PC-9 (cell line): ENCODE measurements around the gene KCNE2. TPM values are rescaled to one million over a fixed set of nuclear protein-coding genes. Genes with fewer than 3 reads are reported as not detected.

Experiments
- BruUV-seq: library from RNA; stranded (reverse); fragments of 400-500 nt; replicated peaks from 2 replicates; lab custom pipeline; 2021; lab: Mats Ljungman, UMichigan
- CTCF ChIA-PET: fragments of 300-600 bp; sonication (Branson Sonifier 250); formaldehyde crosslinking; loops from one replicate; lab custom pipeline; 2022; ENCODE audit warnings: antibody characterized with exemption; lab: Charles Lee
- POLR2A ChIA-PET: fragments of 300-600 bp; sonication (Branson Sonifier 250); formaldehyde crosslinking; loops from one replicate; lab custom pipeline; 2022; ENCODE audit warnings: antibody characterized with exemption; ENCODE audit not compliant: unreplicated experiment; lab: Charles Lee
- DNase-seq, 2 experiments: peaks; one replicate each; pipeline versions ENCODE4 v3.0.0 to v3.0.0-alpha.2; 2015 to 2022; ENCODE audit warnings: mixed read lengths in 1 of 2
- H2AFZ ChIP-seq: fragments of 200-600 bp; sonication (generic); 2 replicates; pipeline ENCODE4 v1.8.1; 2017; ENCODE audit warnings: antibody characterized with exemption
- H3F3A ChIP-seq: fragments of 200-600 bp; sonication (generic); 2 replicates; pipeline ENCODE4 v1.8.1; 2017; ENCODE audit warnings: antibody characterized with exemption, mild to moderate bottlenecking, low read depth; ENCODE audit not compliant: insufficient read depth
- H3K27ac ChIP-seq: fragments of 200-600 bp; sonication (generic); 2 replicates; pipeline ENCODE4 v1.6.1; 2016; ENCODE audit warnings: mixed run types
- H3K27me3 ChIP-seq: fragments of 200-600 bp; sonication (generic); 2 replicates; pipeline ENCODE4 v1.6.1; 2016; ENCODE audit warnings: low read depth, mixed run types; ENCODE audit not compliant: insufficient read depth
- H3K36me3 ChIP-seq: fragments of 200-600 bp; sonication (generic); 2 replicates; pipeline ENCODE4 v1.6.1; 2016; ENCODE audit warnings: low read depth, mixed run types
- H3K4me1 ChIP-seq: fragments of 200-600 bp; sonication (generic); replicated peaks from 2 replicates; pipeline ENCODE4 v1.6.1; 2016; ENCODE audit warnings: mixed run types; ENCODE audit not compliant: insufficient read depth
- H3K4me2 ChIP-seq: fragments of 200-600 bp; sonication (generic); 2 replicates; pipeline ENCODE4 v1.6.1; 2017; ENCODE audit warnings: mixed run types
- H3K4me3 ChIP-seq: fragments of 200-600 bp; sonication (generic); 2 replicates; pipeline ENCODE4 v1.6.1; 2016; ENCODE audit warnings: mixed run types
- H3K79me2 ChIP-seq: fragments of 200-600 bp; sonication (generic); 2 replicates; pipeline ENCODE4 v1.6.1; 2017; ENCODE audit warnings: low read depth, mixed run types
- H3K9me2 ChIP-seq: fragments of 200-600 bp; sonication (generic); 2 replicates; pipeline ENCODE4 v1.8.1; 2017; ENCODE audit warnings: mild to moderate bottlenecking; ENCODE audit not compliant: insufficient read depth
- H3K9me3 ChIP-seq: fragments of 200-600 bp; sonication (generic); 2 replicates; pipeline ENCODE4 v1.8.1; 2016; ENCODE audit warnings: low read depth; ENCODE audit not compliant: insufficient read depth
- H4K20me1 ChIP-seq: fragments of 200-600 bp; sonication (generic); 2 replicates; pipeline ENCODE4 v1.8.1; 2017; ENCODE audit not compliant: insufficient read depth
- EZH2 ChIP-seq: fragments of 200-600 bp; sonication (generic); IDR thresholded peaks from 2 replicates; pipeline ENCODE4 v1.8.0; 2017; ENCODE audit warnings: antibody characterized with exemption, low read depth
- intact Hi-C: fragments of 100-400 bp; cut with micrococcal nuclease; formaldehyde crosslinking; loops from one replicate; pipeline ENCODE4 v1.10.0; 2022; ENCODE audit not compliant: unreplicated experiment
- total RNA-seq: library from RNA; stranded (reverse); gene quantifications from 2 replicates; pipeline ENCODE4 v1.2.3, GENCODE V29; 2021
- TF ChIP-seq, protein P1 (sequence below): fragments of 200-600 bp; sonication (generic); conservative IDR thresholded peaks from 2 replicates; pipeline ENCODE4 v1.6.1; 2017; ENCODE audit warnings: mixed run types, antibody characterized with exemption, mild to moderate bottlenecking, moderate library complexity

KCNE2 gene
- total RNA-seq, 1 experiment from 2014 or later: not detected

DNA sequence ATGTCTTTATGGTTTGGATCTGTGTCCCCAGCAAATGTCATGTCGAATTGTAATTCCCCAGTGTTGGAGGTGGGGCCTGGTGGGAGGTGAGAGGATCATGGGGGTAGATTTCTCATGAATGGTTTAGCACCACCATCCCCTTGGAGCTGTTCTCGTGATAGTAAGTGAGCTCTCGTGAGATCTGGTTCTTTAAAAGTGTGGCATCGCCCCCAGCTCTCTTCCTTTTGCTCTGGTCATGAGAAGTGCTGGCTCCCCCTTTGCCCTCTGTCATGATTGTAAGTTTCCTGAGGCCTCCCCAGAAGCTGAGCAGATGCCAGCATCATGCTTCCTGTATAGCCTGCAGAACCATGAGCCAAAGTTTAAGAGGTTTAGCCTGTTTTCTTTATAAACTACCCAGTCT is 11.2 kb upstream of the KCNE2 start:
- Histone ChIP-seq H3K4me1 (no peaks in the 10 kb centered on the region), H3K27me3 (no peaks in the 10 kb centered on the region), H3K27ac (no peak overlapping the region), H2AFZ (no peak overlapping the region), H4K20me1 (no peaks in the 10 kb centered on the region), H3K9me3 (no peaks in the 10 kb centered on the region), H3K36me3 (no peaks in the 10 kb centered on the region), H3F3A (no peaks in the 10 kb centered on the region), H3K79me2 (no peaks in the 10 kb centered on the region), H3K4me2 (no peak overlapping the region), H3K4me3 (no peak overlapping the region), H3K9me2 (no peaks in the 10 kb centered on the region)
- intact Hi-C loops: no loop called here
- ChIA-PET CTCF (no interaction called here), POLR2A (no interaction called here)
- TF ChIP-seq, protein P1, sequence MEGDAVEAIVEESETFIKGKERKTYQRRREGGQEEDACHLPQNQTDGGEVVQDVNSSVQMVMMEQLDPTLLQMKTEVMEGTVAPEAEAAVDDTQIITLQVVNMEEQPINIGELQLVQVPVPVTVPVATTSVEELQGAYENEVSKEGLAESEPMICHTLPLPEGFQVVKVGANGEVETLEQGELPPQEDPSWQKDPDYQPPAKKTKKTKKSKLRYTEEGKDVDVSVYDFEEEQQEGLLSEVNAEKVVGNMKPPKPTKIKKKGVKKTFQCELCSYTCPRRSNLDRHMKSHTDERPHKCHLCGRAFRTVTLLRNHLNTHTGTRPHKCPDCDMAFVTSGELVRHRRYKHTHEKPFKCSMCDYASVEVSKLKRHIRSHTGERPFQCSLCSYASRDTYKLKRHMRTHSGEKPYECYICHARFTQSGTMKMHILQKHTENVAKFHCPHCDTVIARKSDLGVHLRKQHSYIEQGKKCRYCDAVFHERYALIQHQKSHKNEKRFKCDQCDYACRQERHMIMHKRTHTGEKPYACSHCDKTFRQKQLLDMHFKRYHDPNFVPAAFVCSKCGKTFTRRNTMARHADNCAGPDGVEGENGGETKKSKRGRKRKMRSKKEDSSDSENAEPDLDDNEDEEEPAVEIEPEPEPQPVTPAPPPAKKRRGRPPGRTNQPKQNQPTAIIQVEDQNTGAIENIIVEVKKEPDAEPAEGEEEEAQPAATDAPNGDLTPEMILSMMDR: no peak
- no peak for TF ChIP-seq EZH2
- no TSS peak for BruUV-seq
- DNase-seq: no peak

DNA sequence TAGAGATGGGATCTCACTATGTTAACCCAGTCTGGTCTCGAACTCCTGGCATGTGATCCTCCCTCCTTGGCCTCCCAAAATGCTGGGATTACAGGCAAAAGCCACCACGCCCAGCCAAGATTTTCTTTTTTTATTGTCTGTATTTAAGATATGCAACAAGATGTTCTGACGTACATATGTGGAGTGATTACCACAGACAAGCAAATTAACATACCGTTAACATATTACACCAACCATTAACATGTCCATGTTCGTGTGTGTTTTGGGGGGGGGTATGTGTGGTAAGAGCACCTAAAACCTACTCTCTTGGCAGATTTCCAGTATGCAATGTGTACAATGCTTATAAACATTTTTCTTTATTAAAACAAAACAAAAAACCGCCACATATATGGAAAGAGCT is 10.6 kb upstream of the KCNE2 start:
- Histone ChIP-seq H3K36me3 (no peaks in the 10 kb centered on the region), H3K4me3 (no peak overlapping the region), H3K27ac (no peak overlapping the region), H4K20me1 (no peaks in the 10 kb centered on the region), H2AFZ (no peak overlapping the region), H3K4me2 (no peak overlapping the region), H3F3A (no peaks in the 10 kb centered on the region), H3K9me3 (no peaks in the 10 kb centered on the region), H3K27me3 (no peaks in the 10 kb centered on the region), H3K9me2 (no peaks in the 10 kb centered on the region), H3K79me2 (no peaks in the 10 kb centered on the region), H3K4me1 (no peaks in the 10 kb centered on the region)
- DNase-seq: no peak
- POLR2A ChIA-PET: no interaction called here
- no TSS peak for BruUV-seq
- CTCF ChIA-PET: interaction anchor here (0.7 kb wide), 2 partner anchors 185 to 429 kb away, joined by 4 to 10 read pairs; no protein-coding TSS in a partner anchor
- TF ChIP-seq EZH2: no peak
- TF ChIP-seq, protein P1: no peak
- intact Hi-C loops: no loop called here

DNA sequence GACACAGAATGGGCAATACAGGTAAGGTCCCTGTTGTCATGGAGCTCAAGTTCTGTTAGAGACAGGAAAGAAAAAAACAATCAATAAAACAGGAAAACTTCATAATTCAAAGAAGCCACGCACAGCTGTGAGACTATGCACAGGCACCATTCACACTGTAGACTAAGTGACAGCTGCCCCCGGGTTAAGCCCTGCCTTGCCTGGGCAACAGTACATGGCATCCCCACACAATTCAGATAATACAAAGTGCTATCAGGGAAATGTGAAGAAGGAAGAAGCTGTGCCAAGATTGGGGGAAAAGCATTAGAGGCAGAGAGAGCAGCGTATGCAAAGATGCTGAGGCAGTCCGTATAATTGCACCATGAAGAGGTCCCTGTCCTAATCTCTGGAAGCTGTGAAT is 9.0 kb upstream of the KCNE2 start:
- Histone ChIP-seq H3K9me3 (no peaks in the 10 kb centered on the region), H3K27me3 (no peaks in the 10 kb centered on the region), H3K4me2 (no peak overlapping the region), H3K9me2 (no peaks in the 10 kb centered on the region), H2AFZ (no peak overlapping the region), H3F3A (no peaks in the 10 kb centered on the region), H3K4me1 (no peaks in the 10 kb centered on the region), H4K20me1 (no peaks in the 10 kb centered on the region), H3K79me2 (no peaks in the 10 kb centered on the region), H3K4me3 (no peak overlapping the region), H3K27ac (no peak overlapping the region), H3K36me3 (no peaks in the 10 kb centered on the region)
- ChIA-PET POLR2A (no interaction called here), CTCF (interaction anchor here (0.7 kb wide), 1 partner anchor 727 kb away, joined by 3 read pairs; no protein-coding TSS in a partner anchor)
- no peak for DNase-seq
- intact Hi-C loops: no loop called here
- BruUV-seq: no TSS peak
- TF ChIP-seq EZH2: no peak
- TF ChIP-seq, protein P1: no peak
